Measurements from ENCODE around the gene CCDC186.

Gene CCDC186

GRCh38 chr10:114140036-114140435, 34.0 kb downstream of the CCDC186 start:
- Histone ChIP-seq H3K27me3 (ENCODE audit: control insufficient read depth, low read length) (no peaks in the 10 kb centered on the region), H3K36me3 (ENCODE audit: control insufficient read depth, low read length) (peaks cover 3% of the 10 kb centered on the region; the same call in 1 of the 2 replicates), H3K9me3 (ENCODE audit: control insufficient read depth, insufficient read depth, low read length) (no peaks in the 10 kb centered on the region)

GRCh38 chr10:114138581-114138980, 35.4 kb downstream of the CCDC186 start:
- no peak for TF ChIP-seq EZH2phosphoT487 (IDR thresholded peaks at IDR 0.05; ENCODE audit: borderline replicate concordance, low read length)
- no peak for TF ChIP-seq CTCF (IDR thresholded peaks at IDR 0.05; ENCODE audit: low read depth, low read length, poor library complexity, severe bottlenecking)
- no peak overlapping the region for H3K4me3 ChIP-seq (ENCODE audit: low read length)
- H3K9me2 ChIP-seq (replicated peaks; ENCODE audit: control insufficient read depth, low read length), result no peaks in the 10 kb centered on the region
- no peaks in the 10 kb centered on the region for H3F3A ChIP-seq (ENCODE audit: control insufficient read depth, insufficient read depth)
- no peaks in the 10 kb centered on the region for H3K27me3 ChIP-seq (ENCODE audit: control insufficient read depth, low read length)
- peaks cover 3% of the 10 kb centered on the region; the same call in 1 of the 2 replicates for H3K36me3 ChIP-seq (ENCODE audit: control insufficient read depth, low read length)
- no peak overlapping the region for H3K27ac ChIP-seq (ENCODE audit: low read depth, low read length)
- H4K20me1 ChIP-seq (ENCODE audit: control insufficient read depth, insufficient read depth, low read depth, low read length), result no peaks in the 10 kb centered on the region
- H3K79me2 ChIP-seq (ENCODE audit: control insufficient read depth, low read length), result no peaks in the 10 kb centered on the region
- H3K4me1 ChIP-seq (ENCODE audit: control insufficient read depth, low read length), result no peaks in the 10 kb centered on the region
- no peaks in the 10 kb centered on the region for H3K9me3 ChIP-seq (ENCODE audit: control insufficient read depth, insufficient read depth, low read length)
- H3K4me2 ChIP-seq (ENCODE audit: low read length), result no peak overlapping the region

More at GRCh38 chr10:114140036-114140435, 34.0 kb downstream of the CCDC186 start:
- Histone ChIP-seq H3K79me2 (ENCODE audit: control insufficient read depth, low read length) (no peaks in the 10 kb centered on the region), H3K4me1 (ENCODE audit: control insufficient read depth, low read length) (no peaks in the 10 kb centered on the region), H3K9me2 (replicated peaks; ENCODE audit: control insufficient read depth, low read length) (no peaks in the 10 kb centered on the region), H3K4me3 (ENCODE audit: low read length) (no peak overlapping the region), H3K4me2 (ENCODE audit: low read length) (no peak overlapping the region), H4K20me1 (ENCODE audit: control insufficient read depth, insufficient read depth, low read depth, low read length) (no peaks in the 10 kb centered on the region), H3F3A (ENCODE audit: control insufficient read depth, insufficient read depth) (no peaks in the 10 kb centered on the region), H3K27ac (ENCODE audit: low read depth, low read length) (no peak overlapping the region)
- TF ChIP-seq EZH2phosphoT487 (IDR thresholded peaks at IDR 0.05; ENCODE audit: borderline replicate concordance, low read length) (no peak), CTCF (IDR thresholded peaks at IDR 0.05; ENCODE audit: low read depth, low read length, poor library complexity, severe bottlenecking) (no peak)

- Histone ChIP-seq H4K20me1 (ENCODE audit: control insufficient read depth, insufficient read depth, low read depth, low read length) (0 out of 2 replicates have a peak, but pooled peaks cover 3% of the 10 kb centered on the region), H3K4me2 (ENCODE audit: low read length) (no peak overlapping the region), H3K36me3 (ENCODE audit: control insufficient read depth, low read length) (no peaks in the 10 kb centered on the region), H3K9me2 (replicated peaks; ENCODE audit: control insufficient read depth, low read length) (no peaks in the 10 kb centered on the region), H3K4me1 (ENCODE audit: control insufficient read depth, low read length) (peaks cover 8% of the 10 kb centered on the region), H3K79me2 (ENCODE audit: control insufficient read depth, low read length) (no peaks in the 10 kb centered on the region), H3K27me3 (ENCODE audit: control insufficient read depth, low read length) (no peaks in the 10 kb centered on the region), H3K9me3 (ENCODE audit: control insufficient read depth, insufficient read depth, low read length) (no peaks in the 10 kb centered on the region), H3K27ac (ENCODE audit: low read depth, low read length) (no peak overlapping the region), H3F3A (ENCODE audit: control insufficient read depth, insufficient read depth) (0 out of 2 replicates have a peak, but pooled peaks cover 2% of the 10 kb centered on the region), H3K4me3 (ENCODE audit: low read length) (no peak overlapping the region)
- TF ChIP-seq CTCF (IDR thresholded peaks at IDR 0.05; ENCODE audit: low read depth, low read length, poor library complexity, severe bottlenecking) (no peak), EZH2phosphoT487 (IDR thresholded peaks at IDR 0.05; ENCODE audit: borderline replicate concordance, low read length) (no peak)
These were observed 38.5 kb downstream of the CCDC186 start for GRCh38 chr10:114135476-114135875.
